HEK293 (cell line): Measurements from ENCODE around the gene PKLR.
A peak's percentile ranks its signal among the peaks of the same experiment; 100 is the strongest.

Source experiments
- CTCF ChIA-PET: fragments of 350-600 bp; formaldehyde crosslinking; extraction: SDS; loops from one replicate; lab custom pipeline; 2021; ENCODE audit warnings: antibody characterized with exemption; lab: Yijun Ruan, JAX
- POLR2A ChIA-PET: fragments of 300-600 bp; formaldehyde crosslinking; extraction: SDS; loops from one replicate; lab custom pipeline; 2020; ENCODE audit warnings: antibody characterized with exemption, inconsistent platforms; lab: Yijun Ruan, JAX
- H3K27ac ChIP-seq: fragments of 200-500 bp; sonication (Bioruptor generic); 2 replicates; pipeline ENCODE4 v1.5.1; 2014; ENCODE audit warnings: low read depth, low read length, control low read depth, inconsistent platforms; ENCODE audit errors: extremely low read depth
- H3K36me3 ChIP-seq, 2 experiments: fragments of 200-500 bp in 1 of 2; sonication (Bioruptor generic) in 1 of 2; 1 replicate in 1 of 2; 2 replicates in 1 of 2; pipeline ENCODE4 v1.5.1; 2014 to 2017; ENCODE audit warnings: inconsistent platforms in 2 of 2, low read length in 2 of 2; ENCODE audit not compliant: control insufficient read depth in 2 of 2, insufficient read depth in 1 of 2
- H3K4me1 ChIP-seq: fragments of 200-500 bp; sonication (Bioruptor generic); 2 replicates; pipeline ENCODE4 v1.5.1; 2014; ENCODE audit warnings: mild to moderate bottlenecking, low read length, inconsistent platforms; ENCODE audit not compliant: control insufficient read depth, insufficient read depth
- H3K4me3 ChIP-seq: 2 replicates; pipeline ENCODE4 v1.5.1; 2011; ENCODE audit warnings: low read depth, mild to moderate bottlenecking, control low read depth, low read length, moderate library complexity
- H3K9me3 ChIP-seq: fragments of 200-500 bp; sonication (Bioruptor generic); 2 replicates; pipeline ENCODE4 v1.5.1; 2014; ENCODE audit warnings: low read depth, low read length, inconsistent platforms; ENCODE audit not compliant: control insufficient read depth, insufficient read depth
- SCRT1 ChIP-seq: fragments of 450-650 bp; formaldehyde crosslinking; IDR thresholded peaks from 2 replicates; pipeline ENCODE4 v1.5.1; 2016; ENCODE audit warnings: missing biosample characterization, missing genetic modification characterization, borderline replicate concordance
- SCRT2 ChIP-seq: fragments of 450-650 bp; formaldehyde crosslinking; IDR thresholded peaks from 2 replicates; pipeline ENCODE4 v1.5.1; 2016; ENCODE audit warnings: missing biosample characterization, missing genetic modification characterization
- SP2 ChIP-seq: fragments of 450-650 bp; formaldehyde crosslinking; IDR thresholded peaks from 2 replicates; pipeline ENCODE4 v1.5.1; 2016; ENCODE audit warnings: missing biosample characterization, missing genetic modification characterization
- ZFHX2 ChIP-seq: fragments of 450-650 bp; formaldehyde crosslinking; conservative IDR thresholded peaks from 2 replicates; pipeline ENCODE4 v1.5.1; 2016; ENCODE audit warnings: missing biosample characterization, missing genetic modification characterization
- ZNF10 ChIP-seq: fragments of 450-650 bp; formaldehyde crosslinking; IDR thresholded peaks from 2 replicates; pipeline ENCODE4 v1.5.1; 2017; ENCODE audit warnings: missing biosample characterization, missing genetic modification characterization
- ZNF16 ChIP-seq: fragments of 450-650 bp; formaldehyde crosslinking; IDR thresholded peaks from 2 replicates; pipeline ENCODE4 v1.5.1; 2016; ENCODE audit warnings: low read depth, missing biosample characterization, missing genetic modification characterization
- ZNF174 ChIP-seq: fragments of 450-650 bp; formaldehyde crosslinking; IDR thresholded peaks from 2 replicates; pipeline ENCODE4 v1.5.0; 2017; ENCODE audit warnings: missing biosample characterization, mild to moderate bottlenecking, missing genetic modification characterization
- ZNF221 ChIP-seq: fragments of 450-650 bp; formaldehyde crosslinking; IDR thresholded peaks from 2 replicates; pipeline ENCODE4 v1.5.1; 2017; ENCODE audit warnings: missing biosample characterization, missing genetic modification characterization, borderline replicate concordance
- ZNF600 ChIP-seq: fragments of 450-650 bp; formaldehyde crosslinking; IDR thresholded peaks from 2 replicates; pipeline ENCODE4 v1.5.1; 2016; ENCODE audit warnings: missing biosample characterization, missing genetic modification characterization
- TF ChIP-seq, protein P1 (sequence below): fragments of 450-650 bp; formaldehyde crosslinking; IDR thresholded peaks from 2 replicates; pipeline ENCODE4 v1.5.1; 2016; ENCODE audit warnings: missing biosample characterization, missing genetic modification characterization
- TF ChIP-seq, protein P2 (sequence below): fragments of 450-650 bp; formaldehyde crosslinking; IDR thresholded peaks from 2 replicates; pipeline ENCODE4 v1.5.1; 2016; ENCODE audit warnings: missing biosample characterization, missing genetic modification characterization
- TF ChIP-seq, protein P3 (sequence below): IDR thresholded peaks from 2 replicates; pipeline ENCODE4 v1.6.1; 2011; ENCODE audit warnings: mild to moderate bottlenecking, low read depth, low read length, borderline replicate concordance

Gene PKLR

DNA sequence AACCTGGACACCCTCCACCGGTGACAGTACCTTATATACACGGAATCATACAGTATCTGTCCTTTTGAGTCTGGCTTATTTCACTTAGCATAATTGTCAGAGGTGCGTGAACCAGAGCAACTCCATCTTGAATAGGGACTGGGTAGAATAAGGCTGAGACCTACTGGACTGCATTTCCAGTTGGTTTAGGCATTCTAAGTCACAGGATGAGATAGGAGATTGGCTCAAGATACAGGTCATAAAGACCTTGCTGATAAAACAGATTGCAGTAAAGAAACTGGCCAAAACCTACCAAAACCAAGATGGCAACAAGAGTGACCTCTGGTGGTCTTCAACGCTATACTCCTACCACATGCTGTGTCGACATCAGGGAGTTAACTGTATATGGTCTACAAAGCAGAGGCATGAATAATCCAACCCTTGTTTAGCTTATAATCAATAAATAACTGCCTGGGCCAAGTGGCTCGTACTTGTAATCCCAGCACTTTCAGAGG, 6.1 kb upstream of the PKLR start:
- ChIA-PET CTCF (interaction anchor here (0.6 to 2.5 kb wide), 12 partner anchors 9 to 285 kb away, joined by 3 to 35 read pairs (median 4); no protein-coding TSS in a partner anchor), POLR2A (interaction anchor here (1.4 to 2.3 kb wide), 2 partner anchors 34 to 57 kb away, joined by 4 to 18 read pairs; partner anchors contain the start of gene CLK2)
- Histone ChIP-seq H3K4me1 (peaks cover 5% of the 10 kb centered on the region; the same call in 1 of the 2 replicates), H3K4me3 (no peak overlapping the region), H3K9me3 (no peaks in the 10 kb centered on the region), H3K36me3 (peaks cover 17 to 23% of the 10 kb centered on the region in 2 experiments; a peak in 2 of 3 replicates), H3K27ac (peak overlapping the region; percentile 88; the same call in 1 of the 2 replicates)
- TF ChIP-seq, protein P1, sequence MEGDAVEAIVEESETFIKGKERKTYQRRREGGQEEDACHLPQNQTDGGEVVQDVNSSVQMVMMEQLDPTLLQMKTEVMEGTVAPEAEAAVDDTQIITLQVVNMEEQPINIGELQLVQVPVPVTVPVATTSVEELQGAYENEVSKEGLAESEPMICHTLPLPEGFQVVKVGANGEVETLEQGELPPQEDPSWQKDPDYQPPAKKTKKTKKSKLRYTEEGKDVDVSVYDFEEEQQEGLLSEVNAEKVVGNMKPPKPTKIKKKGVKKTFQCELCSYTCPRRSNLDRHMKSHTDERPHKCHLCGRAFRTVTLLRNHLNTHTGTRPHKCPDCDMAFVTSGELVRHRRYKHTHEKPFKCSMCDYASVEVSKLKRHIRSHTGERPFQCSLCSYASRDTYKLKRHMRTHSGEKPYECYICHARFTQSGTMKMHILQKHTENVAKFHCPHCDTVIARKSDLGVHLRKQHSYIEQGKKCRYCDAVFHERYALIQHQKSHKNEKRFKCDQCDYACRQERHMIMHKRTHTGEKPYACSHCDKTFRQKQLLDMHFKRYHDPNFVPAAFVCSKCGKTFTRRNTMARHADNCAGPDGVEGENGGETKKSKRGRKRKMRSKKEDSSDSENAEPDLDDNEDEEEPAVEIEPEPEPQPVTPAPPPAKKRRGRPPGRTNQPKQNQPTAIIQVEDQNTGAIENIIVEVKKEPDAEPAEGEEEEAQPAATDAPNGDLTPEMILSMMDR (tag by site-specific recombination): peak; percentile 59
- no peak for TF ChIP-seq ZNF221 (tag by site-specific recombination)
- no peak for TF ChIP-seq ZNF16 (tag by site-specific recombination)

DNA sequence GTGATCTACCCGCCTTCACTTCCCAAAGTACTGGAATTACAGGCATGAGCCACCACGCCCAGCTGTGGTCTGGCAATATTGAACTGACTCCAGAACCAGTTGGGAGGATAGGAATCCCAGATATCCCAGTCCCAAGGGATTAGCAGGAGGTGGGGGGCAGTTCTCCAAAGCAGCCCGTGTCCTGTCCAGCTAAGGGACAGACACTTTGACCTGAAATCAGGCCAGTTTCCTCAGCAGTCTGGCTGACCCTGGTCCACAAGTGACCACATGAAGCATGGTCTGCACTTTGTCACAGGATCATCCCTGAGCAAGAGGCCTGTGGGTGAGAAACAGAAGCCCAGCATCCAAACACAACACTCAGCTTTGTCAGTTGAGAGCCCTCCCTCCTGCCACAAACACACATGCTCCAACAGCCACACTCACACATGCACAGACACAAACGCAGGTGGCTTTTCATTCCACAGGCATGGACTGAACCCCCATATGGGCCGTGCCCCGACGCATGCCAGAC, 4.7 kb upstream of the PKLR start:
- Histone ChIP-seq H3K36me3 (peaks cover 9 to 11% of the 10 kb centered on the region in 2 experiments; a peak in 2 of 3 replicates), H3K4me3 (no peak overlapping the region)
- CTCF ChIA-PET: interaction anchor here (0.6 to 1.3 kb wide), 4 partner anchors 29 to 99 kb away, joined by 3 to 8 read pairs (median 3); no protein-coding TSS in a partner anchor
- TF ChIP-seq ZNF600 (tag by site-specific recombination): peak; percentile 14; the same call in 1 of the 2 replicates
- no peak for TF ChIP-seq ZNF174 (tag by site-specific recombination)
- TF ChIP-seq, all 188 proteins: peak for 1
- Histone ChIP-seq H3K27ac (no peak overlapping the region), H3K4me1 (peaks cover 5% of the 10 kb centered on the region; the same call in 1 of the 2 replicates), H3K9me3 (no peaks in the 10 kb centered on the region)
- POLR2A ChIA-PET: interaction anchor here (0.7 kb wide), 1 partner anchor 52 kb away, joined by 3 read pairs; no protein-coding TSS in a partner anchor

DNA sequence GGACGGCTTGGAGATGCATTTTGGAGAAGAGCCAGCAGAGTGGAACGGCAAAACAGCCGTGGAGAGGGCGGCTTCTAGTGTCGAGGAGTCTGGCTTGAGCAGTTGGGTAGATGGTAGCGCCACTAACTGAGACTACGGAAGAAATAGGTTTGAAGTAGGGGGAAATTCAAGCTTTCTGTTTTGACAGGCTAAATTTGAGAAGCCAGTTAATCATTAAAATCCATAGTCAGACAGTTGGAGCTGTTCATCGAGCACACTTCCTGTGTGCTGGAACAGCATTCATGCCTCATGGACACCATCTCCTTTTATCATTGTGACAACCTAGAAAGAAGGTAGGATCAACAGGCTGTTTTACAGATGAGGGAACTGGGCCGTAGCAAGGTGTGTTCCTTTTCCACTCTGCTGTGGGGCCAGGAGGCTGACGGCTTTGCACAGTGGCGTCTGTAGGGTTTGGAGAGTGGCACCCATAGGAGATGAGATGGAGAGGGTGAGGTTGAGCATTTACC, 3.4 kb upstream of the PKLR start:
- Histone ChIP-seq H3K4me1 (no peaks in the 10 kb centered on the region), H3K27ac (no peak overlapping the region), H3K4me3 (no peak overlapping the region), H3K36me3 (no peaks in the 10 kb centered on the region), H3K9me3 (no peaks in the 10 kb centered on the region)
- ChIA-PET CTCF (interaction anchor here (0.6 to 1.3 kb wide), 3 partner anchors 12 to 61 kb away, joined by 3 to 8 read pairs (median 7); no protein-coding TSS in a partner anchor), POLR2A (interaction anchor here (1.2 kb wide), 1 partner anchor 12 kb away, joined by 3 read pairs; no protein-coding TSS in a partner anchor)
- TF ChIP-seq SCRT2 (tag by site-specific recombination) (peak; percentile 41; the same call in 1 of the 2 replicates), ZNF10 (tag by site-specific recombination) (no peak), SCRT1 (tag by site-specific recombination) (no peak), ZFHX2 (tag by site-specific recombination) (no peak), SP2 (tag by site-specific recombination) (no peak)
- TF ChIP-seq, protein P2, sequence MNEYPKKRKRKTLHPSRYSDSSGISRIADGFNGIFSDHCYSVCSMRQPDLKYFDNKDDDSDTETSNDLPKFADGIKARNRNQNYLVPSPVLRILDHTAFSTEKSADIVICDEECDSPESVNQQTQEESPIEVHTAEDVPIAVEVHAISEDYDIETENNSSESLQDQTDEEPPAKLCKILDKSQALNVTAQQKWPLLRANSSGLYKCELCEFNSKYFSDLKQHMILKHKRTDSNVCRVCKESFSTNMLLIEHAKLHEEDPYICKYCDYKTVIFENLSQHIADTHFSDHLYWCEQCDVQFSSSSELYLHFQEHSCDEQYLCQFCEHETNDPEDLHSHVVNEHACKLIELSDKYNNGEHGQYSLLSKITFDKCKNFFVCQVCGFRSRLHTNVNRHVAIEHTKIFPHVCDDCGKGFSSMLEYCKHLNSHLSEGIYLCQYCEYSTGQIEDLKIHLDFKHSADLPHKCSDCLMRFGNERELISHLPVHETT (tag by site-specific recombination): no peak
- TF ChIP-seq, protein P3, sequence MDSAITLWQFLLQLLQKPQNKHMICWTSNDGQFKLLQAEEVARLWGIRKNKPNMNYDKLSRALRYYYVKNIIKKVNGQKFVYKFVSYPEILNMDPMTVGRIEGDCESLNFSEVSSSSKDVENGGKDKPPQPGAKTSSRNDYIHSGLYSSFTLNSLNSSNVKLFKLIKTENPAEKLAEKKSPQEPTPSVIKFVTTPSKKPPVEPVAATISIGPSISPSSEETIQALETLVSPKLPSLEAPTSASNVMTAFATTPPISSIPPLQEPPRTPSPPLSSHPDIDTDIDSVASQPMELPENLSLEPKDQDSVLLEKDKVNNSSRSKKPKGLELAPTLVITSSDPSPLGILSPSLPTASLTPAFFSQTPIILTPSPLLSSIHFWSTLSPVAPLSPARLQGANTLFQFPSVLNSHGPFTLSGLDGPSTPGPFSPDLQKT: no peak
